GM12878 (cell line): Measurements from ENCODE around the gene CLK1. TPM values are rescaled to one million over a fixed set of nuclear protein-coding genes. Genes with fewer than 3 reads are reported as not detected.

Source experiments
- ATAC-seq: fragments of 200-7000 bp; cut with Tn5 transposase; 3 replicates; pipeline ENCODE4 v1.9.1; 2020; ENCODE audit warnings: mild to moderate bottlenecking, moderate library complexity
- BruUV-seq: library from RNA; stranded (reverse); fragments of 400-500 nt; replicated peaks from 2 replicates; lab custom pipeline; 2021; lab: Mats Ljungman, UMichigan
- CTCF ChIA-PET: fragments of 300-600 bp; sonication (Branson Sonifier 250); formaldehyde crosslinking; extraction: SDS; loops from one replicate; lab custom pipeline; 2021; ENCODE audit warnings: inconsistent platforms; lab: Yijun Ruan, JAX
- POLR2A ChIA-PET: fragments of 350-600 bp; formaldehyde crosslinking; extraction: SDS; loops from one replicate; lab custom pipeline; 2021; ENCODE audit warnings: inconsistent platforms; lab: Charles Lee
- RAD21 ChIA-PET: fragments of 300-600 bp; sonication (Branson Sonifier 250); formaldehyde crosslinking; loops from one replicate; lab custom pipeline; 2023; ENCODE audit warnings: antibody characterized with exemption; ENCODE audit not compliant: unreplicated experiment; lab: Charles Lee
- SMC1A ChIA-PET: fragments of 300-600 bp; sonication (Branson Sonifier 250); formaldehyde crosslinking; loops from one replicate; lab custom pipeline; 2023; ENCODE audit not compliant: unreplicated experiment, uncharacterized antibody; lab: Charles Lee
- DNase-seq: peaks from one replicate; pipeline ENCODE4 v3.0.0-alpha.2; 2011; ENCODE audit warnings: low read depth, low spot score
- FAIRE-seq: peaks from 3 replicates; lab custom pipeline; 2011; peaks lifted over from hg19 to GRCh38; lab: Jason Lieb, UNC
- H2AFZ ChIP-seq: 2 replicates; pipeline ENCODE4 v1.6.0; 2011; ENCODE audit warnings: low read depth, low read length, control low read depth; ENCODE audit not compliant: control insufficient read depth
- H3K27ac ChIP-seq: 2 replicates; pipeline ENCODE4 v1.5.1; 2011; ENCODE audit warnings: control low read depth; ENCODE audit not compliant: control insufficient read depth, insufficient read depth
- H3K27me3 ChIP-seq, 2 experiments: replicated peaks in 1 of 2; 2 replicates each; pipeline versions ENCODE4 v1.6.0 to v1.6.1; 2011; ENCODE audit warnings: low read length in 1 of 2; ENCODE audit not compliant: control insufficient read depth in 2 of 2, insufficient read depth in 2 of 2
- H3K36me3 ChIP-seq, 2 experiments: 2 replicates each; pipeline ENCODE4 v1.5.1; 2011; ENCODE audit warnings: low read length in 1 of 2; ENCODE audit not compliant: control insufficient read depth in 2 of 2, insufficient read depth in 2 of 2
- H3K4me1 ChIP-seq: 2 replicates; pipeline ENCODE4 v1.6.1; 2011; ENCODE audit warnings: mild to moderate bottlenecking, low read length, moderate library complexity, mixed read lengths; ENCODE audit not compliant: control insufficient read depth, insufficient read depth
- H3K4me2 ChIP-seq: 2 replicates; pipeline ENCODE4 v1.6.0; 2011; ENCODE audit warnings: control low read depth; ENCODE audit not compliant: control insufficient read depth, insufficient read depth
- H3K4me3 ChIP-seq: fragments of 200-600 bp; sonication (generic); 2 replicates; pipeline ENCODE4 v1.5.1; 2016
- H3K79me2 ChIP-seq: 2 replicates; pipeline ENCODE4 v1.6.0; 2011; ENCODE audit warnings: low read length; ENCODE audit not compliant: control insufficient read depth, insufficient read depth
- H3K9ac ChIP-seq: 2 replicates; pipeline ENCODE4 v1.8.0; 2011; ENCODE audit warnings: low read length, control low read depth, mixed read lengths; ENCODE audit not compliant: control insufficient read depth, insufficient read depth
- H3K9me3 ChIP-seq: replicated peaks from 3 replicates; pipeline ENCODE4 v1.5.1; 2011; ENCODE audit warnings: mild to moderate bottlenecking, low read length; ENCODE audit not compliant: control insufficient read depth, insufficient read depth
- H4K20me1 ChIP-seq: 2 replicates; pipeline ENCODE4 v1.6.0; 2011; ENCODE audit not compliant: control insufficient read depth, insufficient read depth
- CREB1 ChIP-seq: IDR thresholded peaks from 2 replicates; pipeline ENCODE4 v1.6.1; 2012; ENCODE audit warnings: low read depth, mild to moderate bottlenecking, inconsistent platforms
- ELK1 ChIP-seq: IDR thresholded peaks from 2 replicates; pipeline ENCODE4 v1.6.1; 2012; ENCODE audit warnings: low read depth, low read length, improper control_type of control experiment
- EP300 ChIP-seq, 2 experiments: fragments of 150-350 bp in 1 of 2; IDR thresholded peaks; 2 replicates each; pipeline ENCODE4 v1.6.1; 2011 to 2012; ENCODE audit warnings: low read depth in 2 of 2, low read length in 2 of 2, borderline replicate concordance in 1 of 2, improper control_type of control experiment in 1 of 2, inconsistent platforms in 1 of 2; ENCODE audit not compliant: control insufficient read depth in 1 of 2
- WGBS: methylation state at CpG from one replicate; pipeline ENCODE4 v1.1.6; 2016; ENCODE audit warnings: low lambda C conversion rate; ENCODE audit not compliant: insufficient replicate concordance, insufficient coverage; ENCODE audit errors: missing lambda C conversion rate; 5-methylcytosine and 5-hydroxymethylcytosine counted together
- in situ Hi-C: fragments of 300-500 bp; cut with MboI; formaldehyde crosslinking; loops from 9 replicates; pipeline ENCODE4 v1.14.3; 2018; ENCODE audit warnings: mixed read lengths
- intact Hi-C: fragments of 100-400 bp; cut with micrococcal nuclease; formaldehyde crosslinking; loops from one replicate; pipeline ENCODE4 v1.14.2; 2022; ENCODE audit not compliant: unreplicated experiment
- polyA plus RNA-seq, 11 experiments: library from polyadenylated mRNA; depleted of rRNA in 4 of 11; unstranded in 6 of 11; stranded (reverse) in 5 of 11; fragments of >200 nt; fragmentation: Nextera tagmentation in 4 of 11; fragmentation: Illumina TruSeq in 1 of 11; extraction: Ambion mirVana in 4 of 11; extraction: Trizol in 1 of 11; gene quantifications; 1 replicate in 1 of 11; 2 replicates in 10 of 11; pipeline versions ENCODE4 v1.2.1 to v1.2.3, GENCODE V29; 2011 to 2016; ENCODE audit warnings: inconsistent platforms in 2 of 11, missing spikeins in 2 of 11, low read depth in 1 of 11
- total RNA-seq, 4 experiments: library from RNA; depleted of rRNA in 3 of 4; stranded (reverse); fragments of >200 nt in 3 of 4; fragmentation: Illumina TruSeq in 1 of 4; extraction: Trizol in 1 of 4; gene quantifications; 2 replicates each; pipeline versions ENCODE4 v1.2.1 to v1.2.3, GENCODE V29; 2013 to 2021

CLK1 gene
- total and polyA plus RNA-seq, 10 of the 15 experiments (the other 5 are each of a cell fraction or from before 2014, with no cell fraction given), result 61.2 to 221 (median 80.1) TPM

DNA sequence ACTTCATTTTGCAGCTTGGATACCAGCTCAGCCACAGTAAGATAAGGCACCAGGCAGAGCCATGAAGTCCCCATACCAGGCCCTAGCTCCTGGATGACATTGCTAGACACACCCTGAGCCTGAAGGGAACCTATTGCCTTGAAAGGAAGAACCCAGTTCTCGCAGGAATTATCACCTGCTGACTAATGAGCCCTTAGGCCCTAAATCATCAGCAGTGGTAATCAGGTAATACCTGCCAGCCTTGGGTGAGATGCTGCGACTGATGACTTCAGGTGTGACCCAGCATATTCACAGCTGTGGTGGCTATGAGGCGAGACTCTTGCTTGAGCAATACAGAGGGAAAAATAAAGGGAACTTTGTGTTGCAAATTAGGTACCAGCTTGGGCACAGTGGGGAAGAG lies 24.9 kb downstream of the CLK1 start:
- H3K36me3 ChIP-seq, result no peaks in the 10 kb centered on the region
- intact Hi-C loops, result no loop called here
- H3K4me3 ChIP-seq, result no peak overlapping the region
- H3K9ac ChIP-seq, result no peak overlapping the region
- DNase-seq (no peak), FAIRE-seq (no peak), ATAC-seq (no peak)
- ChIA-PET SMC1A (interaction anchor here (1.2 kb wide), 1 partner anchor 19 kb away, joined by 3 read pairs; no protein-coding TSS in a partner anchor), CTCF (interaction anchor here (0.6 to 1.1 kb wide), 2 partner anchors 12 to 185 kb away, joined by 3 to 4 read pairs; no protein-coding TSS in a partner anchor), RAD21 (no interaction called here), POLR2A (no interaction called here)
- H3K27ac ChIP-seq, result no peak overlapping the region
- no TSS peak for BruUV-seq
- no peaks in the 10 kb centered on the region for H4K20me1 ChIP-seq
- H2AFZ ChIP-seq, result no peak overlapping the region
- H3K4me1 ChIP-seq, result no peaks in the 10 kb centered on the region
- H3K79me2 ChIP-seq, result no peaks in the 10 kb centered on the region
- TF ChIP-seq ELK1 (no peak), EP300 (IDR thresholded peaks at IDR 0.05; ENCODE audit: borderline replicate concordance in 1 of 2, control insufficient read depth in 1 of 2, low read depth in 2 of 2, low read length in 2 of 2) (no peak)
- no peaks in the 10 kb centered on the region for H3K27me3 ChIP-seq
- no peaks in the 10 kb centered on the region; the same call in 1 of the 3 replicates for H3K9me3 ChIP-seq
- WGBS, result 51% methylated on average over 3 of the region's 3 CpGs
- no peak overlapping the region for H3K4me2 ChIP-seq
- in situ Hi-C loops, result no loop called here

GRCh38 chr2:200834701-200835100 lies 29.8 kb downstream of the CLK1 start:
- ChIA-PET SMC1A (no interaction called here), RAD21 (no interaction called here), CTCF (no interaction called here), POLR2A (no interaction called here)
- Histone ChIP-seq H3K4me2 (no peak overlapping the region), H3K36me3 (no peaks in the 10 kb centered on the region), H3K9me3 (no peaks in the 10 kb centered on the region; the same call in 1 of the 3 replicates), H3K4me3 (no peak overlapping the region), H3K4me1 (no peaks in the 10 kb centered on the region), H3K9ac (no peak overlapping the region), H3K79me2 (no peaks in the 10 kb centered on the region), H4K20me1 (no peaks in the 10 kb centered on the region), H3K27me3 (no peaks in the 10 kb centered on the region), H2AFZ (no peak overlapping the region), H3K27ac (no peak overlapping the region)
- DNase-seq, result no peak
- no peak for ATAC-seq
- BruUV-seq, result no TSS peak
- FAIRE-seq, result no peak
- in situ Hi-C loops (no loop called here), intact Hi-C loops (no loop called here)
- TF ChIP-seq CREB1, result no peak
- 54% methylated on average over 4 of the region's 4 CpGs for WGBS
